GM15510 (cell line): ENCODE data around the gene SPATA17.

Experiments used
- POLR2A ChIP-seq: IDR thresholded peaks from 3 replicates; pipeline ENCODE4 v1.6.1; 2011; ENCODE audit warnings: borderline replicate concordance; ENCODE audit not compliant: insufficient read length; ENCODE audit errors: extremely low read depth

The SPATA17 gene

GRCh38 chr1:217630711-217631591, at the start of gene SPATA17, which contains the start of gene GPATCH2:
Gene SPATA17, plus strand, starts transcription at chr1:217631344. Its CDS starts 35 bp downstream, at chr1:217631379.
Gene GPATCH2, minus strand, starts transcription at chr1:217631090. Its CDS starts 119 bp downstream, at chr1:217630971.
- TF ChIP-seq POLR2A = peak; percentile 78

GRCh38 chr1:217585577-217585976, 45.6 kb upstream of the SPATA17 start:
- no peak for TF ChIP-seq POLR2A

GRCh38 chr1:217586586-217586985, 44.6 kb upstream of the SPATA17 start:
- TF ChIP-seq POLR2A = no peak

- no peak for TF ChIP-seq POLR2A
These were observed 40.5 kb upstream of the SPATA17 start for GRCh38 chr1:217590598-217590997.

GRCh38 chr1:217599154-217599553, 32.0 kb upstream of the SPATA17 start:
- TF ChIP-seq POLR2A = no peak

GRCh38 chr1:217602380-217602779, 28.8 kb upstream of the SPATA17 start:
- TF ChIP-seq POLR2A = no peak

- no peak for TF ChIP-seq POLR2A
These were observed 25.8 kb upstream of the SPATA17 start for GRCh38 chr1:217605390-217605789.

- TF ChIP-seq POLR2A = no peak
These were observed 16.9 kb upstream of the SPATA17 start for GRCh38 chr1:217614200-217614712.

GRCh38 chr1:217617126-217617525, 14.0 kb upstream of the SPATA17 start:
- TF ChIP-seq POLR2A = no peak

GRCh38 chr1:217620814-217621213, 10.3 kb upstream of the SPATA17 start:
- no peak for TF ChIP-seq POLR2A

GRCh38 chr1:217622042-217622441, 9.1 kb upstream of the SPATA17 start:
- TF ChIP-seq POLR2A = no peak

GRCh38 chr1:217626321-217626720, 4.8 kb upstream of the SPATA17 start:
- TF ChIP-seq POLR2A = no peak

GRCh38 chr1:217627431-217627830, 3.7 kb upstream of the SPATA17 start:
- no peak for TF ChIP-seq POLR2A

- no peak for TF ChIP-seq POLR2A
These were observed 11.3 kb downstream of the SPATA17 start for GRCh38 chr1:217642455-217642854.

GRCh38 chr1:217647791-217648190, 16.6 kb downstream of the SPATA17 start:
- no peak for TF ChIP-seq POLR2A

- no peak for TF ChIP-seq POLR2A
These were observed 19.5 kb downstream of the SPATA17 start for GRCh38 chr1:217650674-217651073.
